Mammary epithelial cell (primary cell): ENCODE results near the gene CXorf65.

ENCODE experiments used
- EZH2 ChIP-seq: IDR thresholded peaks from 2 replicates; pipeline ENCODE4 v1.6.1; 2012; ENCODE audit warnings: low read length, inconsistent platforms, borderline replicate concordance
- TF ChIP-seq, protein P1 (sequence below), 2 donors: IDR thresholded peaks in 1 of 2; conservative IDR thresholded peaks in 1 of 2; 2 replicates each; pipeline ENCODE4 v1.5.1; 2011 to 2012; ENCODE audit warnings: inconsistent platforms in 2 of 2, low read length in 2 of 2, mild to moderate bottlenecking in 2 of 2, control low read depth in 1 of 2, low read depth in 1 of 2; ENCODE audit not compliant: insufficient read depth in 1 of 2; ENCODE audit errors: extremely low read depth in 1 of 2

DNA sequence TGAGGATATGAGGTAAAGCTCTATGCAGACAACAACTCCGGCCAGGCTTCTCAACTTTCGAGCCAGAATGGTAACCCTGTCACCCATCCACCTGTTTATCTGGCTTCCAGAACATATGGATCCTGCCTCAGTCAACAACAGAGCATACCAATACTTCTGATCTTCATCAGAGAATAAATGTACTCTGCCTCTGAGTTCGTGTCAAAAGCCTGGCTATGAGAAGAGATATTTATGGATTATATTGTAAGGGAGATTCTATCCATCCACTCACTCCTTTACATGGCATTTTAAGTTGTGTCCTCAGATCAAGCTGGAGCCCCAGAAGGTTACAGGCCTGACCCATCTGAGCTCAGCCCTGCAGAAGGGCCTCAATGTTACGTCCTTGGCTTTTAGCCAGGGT is 20.6 kb downstream of the CXorf65 start:
- TF ChIP-seq, protein P1, sequence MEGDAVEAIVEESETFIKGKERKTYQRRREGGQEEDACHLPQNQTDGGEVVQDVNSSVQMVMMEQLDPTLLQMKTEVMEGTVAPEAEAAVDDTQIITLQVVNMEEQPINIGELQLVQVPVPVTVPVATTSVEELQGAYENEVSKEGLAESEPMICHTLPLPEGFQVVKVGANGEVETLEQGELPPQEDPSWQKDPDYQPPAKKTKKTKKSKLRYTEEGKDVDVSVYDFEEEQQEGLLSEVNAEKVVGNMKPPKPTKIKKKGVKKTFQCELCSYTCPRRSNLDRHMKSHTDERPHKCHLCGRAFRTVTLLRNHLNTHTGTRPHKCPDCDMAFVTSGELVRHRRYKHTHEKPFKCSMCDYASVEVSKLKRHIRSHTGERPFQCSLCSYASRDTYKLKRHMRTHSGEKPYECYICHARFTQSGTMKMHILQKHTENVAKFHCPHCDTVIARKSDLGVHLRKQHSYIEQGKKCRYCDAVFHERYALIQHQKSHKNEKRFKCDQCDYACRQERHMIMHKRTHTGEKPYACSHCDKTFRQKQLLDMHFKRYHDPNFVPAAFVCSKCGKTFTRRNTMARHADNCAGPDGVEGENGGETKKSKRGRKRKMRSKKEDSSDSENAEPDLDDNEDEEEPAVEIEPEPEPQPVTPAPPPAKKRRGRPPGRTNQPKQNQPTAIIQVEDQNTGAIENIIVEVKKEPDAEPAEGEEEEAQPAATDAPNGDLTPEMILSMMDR (conservative IDR thresholded peaks at IDR 0.05 in 1 of 2, IDR thresholded peaks at IDR 0.05 in 1 of 2; ENCODE audit: extremely low read depth in 1 of 2, insufficient read depth in 1 of 2, low read depth in 1 of 2, low read length in 2 of 2) = no peak
- TF ChIP-seq EZH2 = no peak
